ENCODE measurements around the gene HCFC2. TPM values are rescaled to one million over a fixed set of nuclear protein-coding genes. Genes with fewer than 3 reads are reported as not detected.

The HCFC2 gene
- total RNA-seq, 1 donor from 2014 or later = 10.3 TPM

GRCh38 chr12:104042580-104042979 lies 21.8 kb upstream of the HCFC2 start:
- Mint-ChIP-seq H3K27me3 (ENCODE audit: low read depth, unreplicated experiment) (peaks cover 2% of the 10 kb centered on the region), H3K9me3 (ENCODE audit: unreplicated experiment) (no peaks in the 10 kb centered on the region), H3K4me1 (ENCODE audit: low read depth, unreplicated experiment) (peaks cover 5% of the 10 kb centered on the region), H3K36me3 (ENCODE audit: low read depth, unreplicated experiment) (peaks cover 4% of the 10 kb centered on the region), H3K27ac (ENCODE audit: unreplicated experiment) (no peak overlapping the region), H3K4me3 (ENCODE audit: unreplicated experiment) (no peak overlapping the region)
- no peak for DNase-seq (ENCODE audit: low read depth)
- no peaks in the 10 kb centered on the region for H3K27me3 ChIP-seq (ENCODE audit: insufficient read depth, low read length)
- H2AFZ ChIP-seq (ENCODE audit: low read depth, low read length) = no peak overlapping the region
- TF ChIP-seq EZH2 (IDR thresholded peaks at IDR 0.05; ENCODE audit: insufficient read depth, low read length) (no peak), CTCF (IDR thresholded peaks at IDR 0.05; ENCODE audit: insufficient read depth, low read depth, low read length) (no peak)
- H3K9ac ChIP-seq (ENCODE audit: low read length) = no peak overlapping the region
- no peaks in the 10 kb centered on the region for H3K4me1 ChIP-seq (ENCODE audit: insufficient read depth, low read length)
- no peaks in the 10 kb centered on the region for H4K20me1 ChIP-seq (ENCODE audit: insufficient read depth, low read length)
- FAIRE-seq = no peak
- H3K4me3 ChIP-seq (ENCODE audit: insufficient read depth, low read depth, low read length) = no peak overlapping the region
- H3K4me2 ChIP-seq (ENCODE audit: low read length) = no peak overlapping the region
- H3K79me2 ChIP-seq (ENCODE audit: insufficient read depth, low read length) = no peaks in the 10 kb centered on the region
- no peaks in the 10 kb centered on the region for H3K36me3 ChIP-seq (ENCODE audit: insufficient read depth, low read length)
- H3K9me3 ChIP-seq (ENCODE audit: insufficient read depth, low read depth, low read length) = no peaks in the 10 kb centered on the region
- no peak overlapping the region for H3K27ac ChIP-seq (ENCODE audit: low read depth, low read length)

GRCh38 chr12:104044158-104044557 lies 20.2 kb upstream of the HCFC2 start:
- Histone ChIP-seq H3K4me1 (ENCODE audit: insufficient read depth, low read length) (peaks cover 8% of the 10 kb centered on the region), H3K4me3 (ENCODE audit: insufficient read depth, low read depth, low read length) (no peak overlapping the region), H3K27ac (ENCODE audit: low read depth, low read length) (no peak overlapping the region), H3K4me2 (ENCODE audit: low read length) (no peak overlapping the region), H3K27me3 (ENCODE audit: insufficient read depth, low read length) (no peaks in the 10 kb centered on the region), H3K36me3 (ENCODE audit: insufficient read depth, low read length) (no peaks in the 10 kb centered on the region), H2AFZ (ENCODE audit: low read depth, low read length) (no peak overlapping the region), H4K20me1 (ENCODE audit: insufficient read depth, low read length) (no peaks in the 10 kb centered on the region), H3K79me2 (ENCODE audit: insufficient read depth, low read length) (no peaks in the 10 kb centered on the region), H3K9ac (ENCODE audit: low read length) (no peak overlapping the region), H3K9me3 (ENCODE audit: insufficient read depth, low read depth, low read length) (no peaks in the 10 kb centered on the region)
- Mint-ChIP-seq H3K4me3 (ENCODE audit: unreplicated experiment) (no peak overlapping the region), H3K27me3 (ENCODE audit: low read depth, unreplicated experiment) (peaks cover 2% of the 10 kb centered on the region), H3K36me3 (ENCODE audit: low read depth, unreplicated experiment) (peaks cover 4% of the 10 kb centered on the region), H3K9me3 (ENCODE audit: unreplicated experiment) (no peaks in the 10 kb centered on the region), H3K4me1 (ENCODE audit: low read depth, unreplicated experiment) (peaks cover 12% of the 10 kb centered on the region), H3K27ac (ENCODE audit: unreplicated experiment) (no peak overlapping the region)
- DNase-seq (ENCODE audit: low read depth) (no peak), FAIRE-seq (no peak)
- TF ChIP-seq EZH2 (IDR thresholded peaks at IDR 0.05; ENCODE audit: insufficient read depth, low read length) (no peak), CTCF (IDR thresholded peaks at IDR 0.05; ENCODE audit: insufficient read depth, low read depth, low read length) (no peak)

GRCh38 chr12:104046306-104046705 lies 18.0 kb upstream of the HCFC2 start:
- H3K9me3 Mint-ChIP-seq (ENCODE audit: unreplicated experiment) = no peaks in the 10 kb centered on the region
- Histone ChIP-seq H3K4me2 (ENCODE audit: low read length) (no peak overlapping the region), H3K79me2 (ENCODE audit: insufficient read depth, low read length) (no peaks in the 10 kb centered on the region), H3K36me3 (ENCODE audit: insufficient read depth, low read length) (no peaks in the 10 kb centered on the region), H4K20me1 (ENCODE audit: insufficient read depth, low read length) (no peaks in the 10 kb centered on the region), H3K4me1 (ENCODE audit: insufficient read depth, low read length) (peaks cover 15% of the 10 kb centered on the region), H3K4me3 (ENCODE audit: insufficient read depth, low read depth, low read length) (no peak overlapping the region), H3K9me3 (ENCODE audit: insufficient read depth, low read depth, low read length) (no peaks in the 10 kb centered on the region), H3K27me3 (ENCODE audit: insufficient read depth, low read length) (no peaks in the 10 kb centered on the region), H2AFZ (ENCODE audit: low read depth, low read length) (no peak overlapping the region), H3K27ac (ENCODE audit: low read depth, low read length) (no peak overlapping the region), H3K9ac (ENCODE audit: low read length) (no peak overlapping the region)
- H3K27me3 Mint-ChIP-seq (ENCODE audit: low read depth, unreplicated experiment) = peaks cover 2% of the 10 kb centered on the region
- peaks cover 16% of the 10 kb centered on the region for H3K4me1 Mint-ChIP-seq (ENCODE audit: low read depth, unreplicated experiment)
- no peak overlapping the region for H3K27ac Mint-ChIP-seq (ENCODE audit: unreplicated experiment)
- no peak for TF ChIP-seq EZH2 (IDR thresholded peaks at IDR 0.05; ENCODE audit: insufficient read depth, low read length)
- TF ChIP-seq CTCF (IDR thresholded peaks at IDR 0.05; ENCODE audit: insufficient read depth, low read depth, low read length) = no peak
- FAIRE-seq (no peak), DNase-seq (ENCODE audit: low read depth) (no peak)
- no peak overlapping the region for H3K4me3 Mint-ChIP-seq (ENCODE audit: unreplicated experiment)
- H3K36me3 Mint-ChIP-seq (ENCODE audit: low read depth, unreplicated experiment) = peaks cover 4% of the 10 kb centered on the region

All from astrocyte (in vitro differentiated cells and primary cell).